Measurements from ENCODE around the gene ROR2.

ROR2 gene

DNA sequence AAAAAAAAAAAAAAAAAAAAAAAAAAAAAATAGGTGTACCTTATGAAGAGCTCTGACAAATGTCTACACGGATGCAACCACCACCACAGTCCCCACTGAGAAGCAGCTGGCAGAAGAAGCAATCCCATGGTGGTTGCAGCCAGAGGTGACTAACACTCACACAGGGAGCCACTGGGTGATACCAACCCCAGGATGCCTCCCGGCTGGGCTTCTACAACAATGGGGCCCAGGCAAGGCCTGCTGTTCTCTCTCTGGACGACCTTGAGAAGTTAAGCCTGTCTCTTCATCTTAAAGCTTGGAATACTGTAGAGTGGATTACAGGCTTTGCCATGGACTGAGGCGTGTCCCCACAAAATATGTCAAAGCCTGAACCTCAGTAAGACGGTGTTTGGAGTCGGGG, 104.1 kb downstream of the ROR2 start:
- TF ChIP-seq, protein P1, sequence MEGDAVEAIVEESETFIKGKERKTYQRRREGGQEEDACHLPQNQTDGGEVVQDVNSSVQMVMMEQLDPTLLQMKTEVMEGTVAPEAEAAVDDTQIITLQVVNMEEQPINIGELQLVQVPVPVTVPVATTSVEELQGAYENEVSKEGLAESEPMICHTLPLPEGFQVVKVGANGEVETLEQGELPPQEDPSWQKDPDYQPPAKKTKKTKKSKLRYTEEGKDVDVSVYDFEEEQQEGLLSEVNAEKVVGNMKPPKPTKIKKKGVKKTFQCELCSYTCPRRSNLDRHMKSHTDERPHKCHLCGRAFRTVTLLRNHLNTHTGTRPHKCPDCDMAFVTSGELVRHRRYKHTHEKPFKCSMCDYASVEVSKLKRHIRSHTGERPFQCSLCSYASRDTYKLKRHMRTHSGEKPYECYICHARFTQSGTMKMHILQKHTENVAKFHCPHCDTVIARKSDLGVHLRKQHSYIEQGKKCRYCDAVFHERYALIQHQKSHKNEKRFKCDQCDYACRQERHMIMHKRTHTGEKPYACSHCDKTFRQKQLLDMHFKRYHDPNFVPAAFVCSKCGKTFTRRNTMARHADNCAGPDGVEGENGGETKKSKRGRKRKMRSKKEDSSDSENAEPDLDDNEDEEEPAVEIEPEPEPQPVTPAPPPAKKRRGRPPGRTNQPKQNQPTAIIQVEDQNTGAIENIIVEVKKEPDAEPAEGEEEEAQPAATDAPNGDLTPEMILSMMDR (IDR thresholded peaks at IDR 0.05) = no peak
- TF ChIP-seq ZFX (IDR thresholded peaks at IDR 0.05; ENCODE audit: borderline replicate concordance) = no peak
- no peak overlapping the region for H3K27ac ChIP-seq

DNA sequence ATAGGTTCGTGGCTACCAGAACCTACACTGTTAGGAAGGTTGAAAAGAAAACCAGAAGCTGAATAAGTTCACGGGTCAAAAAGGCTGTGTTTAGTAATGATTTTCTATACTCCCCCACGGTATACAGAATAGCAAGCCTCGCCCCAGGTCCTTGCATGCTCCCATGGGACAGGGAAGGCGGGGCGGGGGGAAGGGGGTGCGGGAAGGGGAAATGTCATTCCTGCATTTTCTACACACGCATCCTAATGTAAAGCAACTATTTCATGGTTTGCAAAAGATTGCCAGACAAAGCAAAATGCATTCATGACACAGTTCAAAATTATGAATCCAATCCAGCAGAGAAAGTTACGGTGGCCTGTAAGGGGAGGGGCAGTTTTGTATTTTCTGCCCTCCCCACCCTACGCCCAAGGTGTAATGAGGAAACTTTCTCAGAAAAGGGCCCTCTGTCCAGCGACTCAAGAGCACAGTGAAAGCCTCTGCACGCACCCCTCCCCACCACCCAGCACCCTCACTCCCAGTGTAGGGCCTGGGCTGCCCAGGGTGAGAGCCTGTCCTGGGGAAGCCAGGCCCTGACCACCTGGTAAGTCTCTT, 105.2 kb downstream of the ROR2 start:
- TF ChIP-seq, protein P1 (IDR thresholded peaks at IDR 0.05) = no peak
- TF ChIP-seq ZFX (IDR thresholded peaks at IDR 0.05; ENCODE audit: borderline replicate concordance) = no peak
- no peak overlapping the region for H3K27ac ChIP-seq

- TF ChIP-seq, protein P1 (IDR thresholded peaks at IDR 0.05) = no peak
- TF ChIP-seq ZFX (IDR thresholded peaks at IDR 0.05; ENCODE audit: borderline replicate concordance) = no peak
Observed at GRCh38 chr9:91844190-91844589, 105.8 kb downstream of the ROR2 start.

GRCh38 chr9:91843623-91844148, 106.3 kb downstream of the ROR2 start:
- H3K27ac ChIP-seq = no peak overlapping the region
- TF ChIP-seq, protein P1 (IDR thresholded peaks at IDR 0.05) = no peak
- no peak for TF ChIP-seq ZFX (IDR thresholded peaks at IDR 0.05; ENCODE audit: borderline replicate concordance)

More at GRCh38 chr9:91844190-91844589, 105.8 kb downstream of the ROR2 start:
- H3K27ac ChIP-seq = no peak overlapping the region

DNA sequence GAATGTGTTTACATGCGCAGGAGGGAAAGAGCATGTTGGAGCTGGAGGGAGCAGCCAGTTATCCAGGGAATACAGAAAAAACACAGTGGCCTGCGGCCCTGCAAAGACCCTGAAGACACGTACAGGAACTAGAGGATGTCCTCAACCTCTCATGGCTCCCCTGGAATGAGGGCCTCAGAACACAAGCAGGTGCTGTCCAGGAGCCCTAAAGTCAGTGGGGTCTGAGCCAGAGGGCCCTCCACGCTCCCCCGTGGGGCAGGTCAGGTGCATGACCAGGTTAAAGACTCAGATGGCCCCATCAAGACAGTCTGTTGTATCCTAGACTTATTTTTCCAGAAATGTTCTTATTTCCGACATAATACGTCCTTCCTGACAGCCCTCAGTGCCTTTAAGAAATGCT, 106.9 kb downstream of the ROR2 start:
- TF ChIP-seq ZFX (IDR thresholded peaks at IDR 0.05; ENCODE audit: borderline replicate concordance) = no peak
- TF ChIP-seq, protein P1 (IDR thresholded peaks at IDR 0.05) = no peak
- no peak overlapping the region for H3K27ac ChIP-seq

GRCh38 chr9:91842358-91843049, 107.5 kb downstream of the ROR2 start:
- no peak for TF ChIP-seq ZFX (IDR thresholded peaks at IDR 0.05; ENCODE audit: borderline replicate concordance)
- TF ChIP-seq, protein P1 (IDR thresholded peaks at IDR 0.05) = no peak
- H3K27ac ChIP-seq = no peak overlapping the region

- no peak for TF ChIP-seq ZFX (IDR thresholded peaks at IDR 0.05; ENCODE audit: borderline replicate concordance)
- TF ChIP-seq, protein P1 (IDR thresholded peaks at IDR 0.05) = no peak
- no peak overlapping the region for H3K27ac ChIP-seq
Observed at GRCh38 chr9:91841591-91841990, 108.4 kb downstream of the ROR2 start.

All from 22Rv1 (cell line).